HCT116 (cell line): Measurements from ENCODE around the gene LRCH4. TPM values are rescaled to one million over a fixed set of nuclear protein-coding genes. Genes with fewer than 3 reads are reported as not detected.

Experiments used
- ATAC-seq: fragments of 200-7000 bp; cut with Tn5 transposase; 2 replicates; pipeline ENCODE4 v1.9.1; 2020; ENCODE audit warnings: mild to moderate bottlenecking, moderate library complexity
- BruUV-seq: library from RNA; stranded (reverse); fragments of 400-500 nt; replicated peaks from 2 replicates; lab custom pipeline; 2021; lab: Mats Ljungman, UMichigan
- CTCF ChIA-PET: fragments of 300-600 bp; sonication (Branson Sonifier 250); formaldehyde crosslinking; loops from one replicate; lab custom pipeline; 2021; ENCODE audit warnings: antibody characterized with exemption; lab: Charles Lee
- POLR2A ChIA-PET: fragments of 300-600, 350-600 bp; sonication (Branson Sonifier 250); formaldehyde crosslinking; loops from one replicate; lab custom pipeline; 2021; ENCODE audit warnings: antibody characterized with exemption; lab: Charles Lee
- RAD21 ChIA-PET, 2 experiments: fragments of 300-600 bp; sonication (Branson Sonifier 250); formaldehyde crosslinking; loops; one replicate each; lab custom pipeline; 2023; ENCODE audit warnings: low total read pairs in 2 of 2; ENCODE audit not compliant: uncharacterized antibody in 2 of 2, unreplicated experiment in 2 of 2, low non-redundant PET in 1 of 2; lab: Charles Lee
- DNase-seq: peaks from one replicate; pipeline ENCODE4 v3.0.0-alpha.2; 2010; ENCODE audit warnings: low read depth, low spot score
- H2AFZ ChIP-seq: fragments of 200-600 bp; shearing (Covaris generic), sonication (generic); 2 replicates; pipeline ENCODE4 v1.6.1; 2017; ENCODE audit warnings: low read depth, mixed run types, mixed read lengths, antibody characterized with exemption, low read length; ENCODE audit not compliant: poor library complexity, severe bottlenecking
- H3K27ac ChIP-seq: 2 replicates; pipeline ENCODE4 v1.5.1; 2012; ENCODE audit warnings: low read depth, low read length
- H3K27me3 ChIP-seq: fragments of 200-600 bp; sonication (generic); 2 replicates; pipeline ENCODE4 v1.6.1; 2016; ENCODE audit warnings: mixed run types, low read length, mixed read lengths; ENCODE audit not compliant: insufficient read depth
- H3K36me3 ChIP-seq, 2 experiments: fragments of 200-500 bp in 1 of 2; fragments of 200-600 bp in 1 of 2; sonication (Bioruptor generic) in 1 of 2; sonication (generic) in 1 of 2; 2 replicates each; pipeline versions ENCODE4 v1.5.1 to v1.6.1; 2014 to 2016; ENCODE audit warnings: low read length in 2 of 2, inconsistent platforms in 1 of 2, mixed read lengths in 1 of 2, mixed run types in 1 of 2; ENCODE audit not compliant: insufficient read depth in 2 of 2, control insufficient read depth in 1 of 2
- H3K4me1 ChIP-seq, 2 experiments: fragments of 200-600 bp in 1 of 2; sonication (generic) in 1 of 2; 2 replicates each; pipeline versions ENCODE4 v1.5.1 to v1.6.1; 2012 to 2017; ENCODE audit warnings: low read length in 2 of 2, inconsistent platforms in 1 of 2, mild to moderate bottlenecking in 1 of 2, mixed read lengths in 1 of 2, mixed run types in 1 of 2, moderate library complexity in 1 of 2; ENCODE audit not compliant: insufficient read depth in 2 of 2, control insufficient read depth in 1 of 2
- H3K4me2 ChIP-seq: fragments of 200-600 bp; sonication (generic); 2 replicates; pipeline ENCODE4 v1.6.1; 2017; ENCODE audit warnings: mixed run types, low read length, mixed read lengths
- H3K4me3 ChIP-seq, 2 experiments: fragments of 200-600 bp in 1 of 2; sonication (generic) in 1 of 2; replicated peaks in 1 of 2; 2 replicates each; pipeline ENCODE4 v1.5.1; 2011 to 2016; ENCODE audit warnings: low read length in 2 of 2, control low read depth in 1 of 2, low read depth in 1 of 2, mild to moderate bottlenecking in 1 of 2, mixed read lengths in 1 of 2, mixed run types in 1 of 2
- H3K79me2 ChIP-seq: fragments of 200-600 bp; sonication (generic); 2 replicates; pipeline ENCODE4 v1.6.1; 2017; ENCODE audit warnings: mild to moderate bottlenecking, mixed run types, low read length, moderate library complexity, mixed read lengths; ENCODE audit not compliant: insufficient read depth
- H3K9ac ChIP-seq: fragments of 200-600 bp; sonication (generic); 2 replicates; pipeline ENCODE4 v1.6.1; 2016; ENCODE audit warnings: low read length, mixed read lengths
- H3K9me2 ChIP-seq: fragments of 200-600 bp; sonication (generic), shearing (Covaris generic); 2 replicates; pipeline ENCODE4 v1.6.1; 2017; ENCODE audit warnings: mixed run types, mild to moderate bottlenecking, moderate library complexity; ENCODE audit not compliant: insufficient read depth
- H3K9me3 ChIP-seq, 2 experiments: fragments of 200-500 bp in 1 of 2; fragments of 200-600 bp in 1 of 2; sonication (Bioruptor generic) in 1 of 2; sonication (generic) in 1 of 2; 2 replicates each; pipeline ENCODE4 v1.6.1; 2014 to 2017; ENCODE audit warnings: low read length in 2 of 2, mixed read lengths in 2 of 2, inconsistent platforms in 1 of 2, low read depth in 1 of 2, mild to moderate bottlenecking in 1 of 2, mixed run types in 1 of 2, moderate library complexity in 1 of 2; ENCODE audit not compliant: control insufficient read depth in 1 of 2, insufficient read depth in 1 of 2
- H4K20me1 ChIP-seq: fragments of 200-600 bp; sonication (generic), shearing (Covaris generic); 2 replicates; pipeline ENCODE4 v1.6.1; 2017; ENCODE audit warnings: mixed run types, mild to moderate bottlenecking, moderate library complexity; ENCODE audit not compliant: insufficient read depth
- CTCF ChIP-seq, 3 experiments: fragments of 200-600 bp in 1 of 3; sonication (generic) in 1 of 3; IDR thresholded peaks in 2 of 3; conservative IDR thresholded peaks in 1 of 3; 2 replicates each; pipeline ENCODE4 v1.5.1; 2012 to 2017; ENCODE audit warnings: low read depth in 2 of 3, low read length in 2 of 3, antibody characterized with exemption in 1 of 3, borderline replicate concordance in 1 of 3, control low read depth in 1 of 3, mild to moderate bottlenecking in 1 of 3, mixed read lengths in 1 of 3, mixed run types in 1 of 3, moderate library complexity in 1 of 3; ENCODE audit not compliant: insufficient read depth in 1 of 3
- ZFX ChIP-seq: fragments of 450-650 bp; IDR thresholded peaks from 2 replicates; pipeline ENCODE4 v1.6.1; 2017
- intact Hi-C: fragments of 100-400 bp; cut with micrococcal nuclease; formaldehyde crosslinking; loops from 2 replicates; pipeline ENCODE4 v1.10.0; 2022
- total RNA-seq: library from RNA; stranded (reverse); gene quantifications from one replicate; pipeline ENCODE4 v1.2.1, GENCODE V29; 2021; ENCODE audit not compliant: unreplicated experiment
- TF ChIP-seq, protein P1 (sequence below): IDR thresholded peaks from 2 replicates; pipeline ENCODE4 v1.6.1; 2011; ENCODE audit warnings: mild to moderate bottlenecking, low read length, moderate library complexity; ENCODE audit not compliant: insufficient replicate concordance; ENCODE audit errors: extremely low read depth
- TF ChIP-seq, protein P2 (sequence below): IDR thresholded peaks from 2 replicates; pipeline ENCODE4 v1.6.1; 2012

The LRCH4 gene
- total RNA-seq, 1 experiment from 2014 or later, result 47.9 TPM

- H3K27me3 ChIP-seq, result no peaks in the 10 kb centered on the region
- peak overlapping the region; percentile 97; the same call in 1 of the 2 replicates for H3K4me2 ChIP-seq
- ATAC-seq, result no peak
- H3K9me3 ChIP-seq, result no peaks in the 10 kb centered on the region
- H3K9me2 ChIP-seq, result no peaks in the 10 kb centered on the region
- TF ChIP-seq, protein P1, sequence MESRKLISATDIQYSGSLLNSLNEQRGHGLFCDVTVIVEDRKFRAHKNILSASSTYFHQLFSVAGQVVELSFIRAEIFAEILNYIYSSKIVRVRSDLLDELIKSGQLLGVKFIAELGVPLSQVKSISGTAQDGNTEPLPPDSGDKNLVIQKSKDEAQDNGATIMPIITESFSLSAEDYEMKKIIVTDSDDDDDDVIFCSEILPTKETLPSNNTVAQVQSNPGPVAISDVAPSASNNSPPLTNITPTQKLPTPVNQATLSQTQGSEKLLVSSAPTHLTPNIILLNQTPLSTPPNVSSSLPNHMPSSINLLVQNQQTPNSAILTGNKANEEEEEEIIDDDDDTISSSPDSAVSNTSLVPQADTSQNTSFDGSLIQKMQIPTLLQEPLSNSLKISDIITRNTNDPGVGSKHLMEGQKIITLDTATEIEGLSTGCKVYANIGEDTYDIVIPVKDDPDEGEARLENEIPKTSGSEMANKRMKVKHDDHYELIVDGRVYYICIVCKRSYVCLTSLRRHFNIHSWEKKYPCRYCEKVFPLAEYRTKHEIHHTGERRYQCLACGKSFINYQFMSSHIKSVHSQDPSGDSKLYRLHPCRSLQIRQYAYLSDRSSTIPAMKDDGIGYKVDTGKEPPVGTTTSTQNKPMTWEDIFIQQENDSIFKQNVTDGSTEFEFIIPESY, result no peak
- TF ChIP-seq ZFX, result no peak
- TF ChIP-seq, protein P2, sequence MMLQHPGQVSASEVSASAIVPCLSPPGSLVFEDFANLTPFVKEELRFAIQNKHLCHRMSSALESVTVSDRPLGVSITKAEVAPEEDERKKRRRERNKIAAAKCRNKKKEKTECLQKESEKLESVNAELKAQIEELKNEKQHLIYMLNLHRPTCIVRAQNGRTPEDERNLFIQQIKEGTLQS, result no peak
- no peak for TF ChIP-seq CTCF (IDR thresholded peaks at IDR 0.05 in 2 of 3, conservative IDR thresholded peaks at IDR 0.05 in 1 of 3; ENCODE audit: borderline replicate concordance in 1 of 3, insufficient read depth in 1 of 3, low read depth in 2 of 3, low read length in 2 of 3)
- TF ChIP-seq, all 23 proteins: peak for 0
- ChIA-PET POLR2A (interaction anchor here (3.2 kb wide), 1 partner anchor 29 kb away, joined by 23 read pairs; the partner anchor contains the start of genes FBXO24 and LRCH4), RAD21 (no interaction called here), CTCF (interaction anchor here (1.6 to 2.5 kb wide), 3 partner anchors 15 to 91 kb away, joined by 4 to 12 read pairs (median 6); partner anchors contain the start of gene POP7)
- Histone ChIP-seq H4K20me1 (no peaks in the 10 kb centered on the region), H3K27ac (no peak overlapping the region), H3K36me3 (peaks cover 0 to 2% of the 10 kb centered on the region in 2 experiments; a peak in 1 of 4 replicates), H2AFZ (no peak overlapping the region), H3K9ac (no peak overlapping the region), H3K4me1 (peaks cover 3 to 35% of the 10 kb centered on the region in 2 experiments), H3K79me2 (no peaks in the 10 kb centered on the region), H3K4me3 (no peak overlapping the region)
- BruUV-seq, result no TSS peak
- intact Hi-C loops, result no loop called here
- no peak for DNase-seq
Measured at GRCh38 chr7:100614308-100614861, 28.5 kb upstream of the LRCH4 start.
